NB4 (cell line): Measurements from ENCODE around the gene SLC13A2.

Experiments used
- DNase-seq: peaks from one replicate; pipeline ENCODE4 v3.0.0; 2010; ENCODE audit warnings: low read depth
- H3K4me3 ChIP-seq: one replicate; pipeline ENCODE4 v1.5.1; 2011; ENCODE audit warnings: mild to moderate bottlenecking, low read depth, low read length, moderate library complexity
- CTCF ChIP-seq: IDR thresholded peaks from one replicate; pipeline ENCODE4 v1.5.1; 2012; ENCODE audit warnings: low read depth, low read length
- MAX ChIP-seq: IDR thresholded peaks from 2 replicates; pipeline ENCODE4 v1.6.1; 2011; ENCODE audit warnings: low read depth, low read length
- MYC ChIP-seq: IDR thresholded peaks from 2 replicates; pipeline ENCODE4 v1.6.1; 2011; ENCODE audit warnings: low read depth, low read length
- POLR2A ChIP-seq: IDR thresholded peaks from 2 replicates; pipeline ENCODE4 v1.6.1; 2011; ENCODE audit warnings: mild to moderate bottlenecking; ENCODE audit not compliant: insufficient read length; ENCODE audit errors: extremely low read depth

SLC13A2 gene

GRCh38 chr17:28529013-28529400, 55.6 kb downstream of the SLC13A2 start:
- H3K4me3 ChIP-seq = no peak overlapping the region
- no peak for TF ChIP-seq MYC
- TF ChIP-seq MAX = no peak
- no peak for TF ChIP-seq CTCF
- no peak for TF ChIP-seq POLR2A
- no peak for DNase-seq

GRCh38 chr17:28530250-28530649, 56.8 kb downstream of the SLC13A2 start:
- no peak for DNase-seq
- TF ChIP-seq MYC = no peak
- TF ChIP-seq MAX = no peak
- no peak for TF ChIP-seq POLR2A
- TF ChIP-seq CTCF = no peak
- H3K4me3 ChIP-seq = no peak overlapping the region

- no peak for DNase-seq
- TF ChIP-seq MYC (no peak), CTCF (no peak), POLR2A (no peak), MAX (no peak)
- H3K4me3 ChIP-seq = no peak overlapping the region
Measured at GRCh38 chr17:28530926-28531325, 57.5 kb downstream of the SLC13A2 start.

GRCh38 chr17:28532050-28532960, 58.9 kb downstream of the SLC13A2 start:
- TF ChIP-seq MAX (no peak), MYC (no peak), CTCF (no peak), POLR2A (no peak)
- no peak overlapping the region for H3K4me3 ChIP-seq
- DNase-seq = no peak

- no peak overlapping the region for H3K4me3 ChIP-seq
- DNase-seq = no peak
- TF ChIP-seq POLR2A (no peak), MAX (no peak), CTCF (no peak), MYC (no peak)
Measured at GRCh38 chr17:28533091-28533807, 59.8 kb downstream of the SLC13A2 start.
